Tibial nerve (tissue), 4 donors: ENCODE measurements around the gene CNTN6. TPM values are rescaled to one million over a fixed set of nuclear protein-coding genes. Genes with fewer than 3 reads are reported as not detected.

Experiments
- DNase-seq, 2 donors: peaks; one replicate each; pipeline ENCODE4 v3.0.0-alpha.2; 2019; ENCODE audit warnings: low spot score in 2 of 2
- H3K27ac ChIP-seq, 4 donors: fragments of 200-600 bp; sonication (generic) in 3 of 4; one replicate each; pipeline ENCODE4 v1.5.1; 2017 to 2019; ENCODE audit warnings: mild to moderate bottlenecking in 1 of 4
- H3K27me3 ChIP-seq, 2 donors: fragments of 200-600 bp; sonication (generic) in 1 of 2; one replicate each; pipeline versions ENCODE4 v1.5.1 to v1.6.0; 2017 to 2019
- H3K36me3 ChIP-seq, 3 donors: fragments of 200-600 bp; sonication (generic); one replicate each; pipeline ENCODE4 v1.5.1; 2018 to 2019
- H3K4me1 ChIP-seq, 4 donors: fragments of 200-600 bp; sonication (generic) in 3 of 4; one replicate each; pipeline ENCODE4 v1.5.1; 2017 to 2019
- H3K4me3 ChIP-seq, 4 donors: fragments of 200-600 bp; sonication (generic) in 3 of 4; one replicate each; pipeline ENCODE4 v1.5.1; 2017 to 2019; ENCODE audit warnings: mild to moderate bottlenecking in 1 of 4, moderate library complexity in 1 of 4
- H3K9me3 ChIP-seq, 4 donors: fragments of 200-600 bp; sonication (generic) in 3 of 4; one replicate each; pipeline ENCODE4 v1.5.1; 2017 to 2019
- CTCF ChIP-seq, 5 experiments: fragments of 200-600 bp in 3 of 5; fragments of 450-650 bp in 2 of 5; sonication (generic) in 3 of 5; IDR thresholded peaks; one replicate each; pipeline ENCODE4 v1.5.1; 2016 to 2019; ENCODE audit warnings: antibody characterized with exemption in 5 of 5, mild to moderate bottlenecking in 3 of 5, moderate library complexity in 2 of 5
- EP300 ChIP-seq, 2 donors: sonication (generic); formaldehyde crosslinking; IDR thresholded peaks; one replicate each; pipeline ENCODE4 v1.6.1; 2017; ENCODE audit warnings: antibody characterized with exemption in 2 of 2, mild to moderate bottlenecking in 1 of 2
- POLR2A ChIP-seq, 2 donors: fragments of 450-650 bp; IDR thresholded peaks; one replicate each; pipeline ENCODE4 v1.6.1; 2017; ENCODE audit warnings: antibody characterized with exemption in 2 of 2, mild to moderate bottlenecking in 2 of 2, moderate library complexity in 2 of 2
- WGBS, 2 donors: methylation state at CpG; one replicate each; pipeline ENCODE4 v1.1.5; 2018; 5-methylcytosine and 5-hydroxymethylcytosine counted together
- small RNA-seq: library from RNA; depleted of rRNA; stranded (forward); fragments of <200 nt; gene quantifications from one replicate; pipeline ENCODE3, GENCODE V24; 2016
- total RNA-seq, 4 donors: library from RNA; depleted of rRNA; stranded (reverse); fragments of >200 nt; gene quantifications; one replicate each; pipeline ENCODE4 v1.1.0, GENCODE V29; 2016

Gene CNTN6
- total RNA-seq, 4 donors from 2014 or later, result 0.20 TPM; not detected in 3

DNA sequence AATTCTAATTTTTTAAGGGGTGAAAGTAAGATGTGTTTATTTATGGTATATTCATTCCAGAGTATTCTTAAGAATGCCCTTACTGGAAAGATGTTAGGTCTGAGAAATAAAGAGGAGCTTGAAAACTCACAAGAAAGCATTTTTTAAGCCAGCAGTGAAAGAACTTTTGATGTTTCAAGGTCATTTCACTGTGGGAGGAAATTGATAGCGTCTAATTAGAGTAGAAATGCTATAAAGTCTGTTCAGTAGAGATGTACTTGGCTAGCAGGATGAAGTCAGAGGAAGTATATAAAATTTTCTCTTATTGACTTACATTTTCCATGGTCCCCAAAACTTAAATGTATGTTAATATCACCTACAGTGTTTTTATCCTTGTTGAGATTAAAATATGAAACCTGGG lies 354.6 kb downstream of the CNTN6 start:
- WGBS, 2 donors, result 11 to 13% methylated on average over 1 of the region's 1 CpG
- Histone ChIP-seq H3K27ac (no peak overlapping the region), H3K4me3 (no peak overlapping the region), H3K27me3 (no peaks in the 10 kb centered on the region), H3K9me3 (no peaks in the 10 kb centered on the region), H3K4me1 (no peaks in the 10 kb centered on the region), H3K36me3 (no peaks in the 10 kb centered on the region)
- TF ChIP-seq CTCF (IDR thresholded peaks at IDR 0.05), result no peak
- no peak for TF ChIP-seq POLR2A (IDR thresholded peaks at IDR 0.05)
- TF ChIP-seq EP300 (IDR thresholded peaks at IDR 0.05), result no peak
- DNase-seq, result no peak

GRCh38 chr3:1448443-1448842 lies 355.6 kb downstream of the CNTN6 start:
- no peak overlapping the region for H3K27ac ChIP-seq
- H3K9me3 ChIP-seq, result no peaks in the 10 kb centered on the region
- H3K4me1 ChIP-seq, result no peaks in the 10 kb centered on the region
- no peak overlapping the region for H3K4me3 ChIP-seq
- H3K36me3 ChIP-seq, result no peaks in the 10 kb centered on the region
- DNase-seq, result no peak
- no peaks in the 10 kb centered on the region for H3K27me3 ChIP-seq
- TF ChIP-seq POLR2A (IDR thresholded peaks at IDR 0.05), result no peak
- TF ChIP-seq EP300 (IDR thresholded peaks at IDR 0.05), result no peak
- no peak for TF ChIP-seq CTCF (IDR thresholded peaks at IDR 0.05)

Small RNAs within 50 kb of the gene (small RNA-seq; reads per million reads assigned to genes)
- gene CRB3P1 (not detected), gene RN7SL120P (not detected)
